Ascending aorta (tissue), 2 donors: ENCODE data around the gene HMG20A. TPM values are rescaled to one million over a fixed set of nuclear protein-coding genes. Genes with fewer than 3 reads are reported as not detected.

ENCODE experiments used
- DNase-seq, 2 donors: peaks; one replicate each; pipeline ENCODE4 v3.0.0-alpha.2; 2019; ENCODE audit warnings: low spot score in 2 of 2
- H3K27ac ChIP-seq, 2 donors: fragments of 200-600 bp; sonication (generic); one replicate each; pipeline ENCODE4 v1.5.1; 2016 to 2017; ENCODE audit warnings: mild to moderate bottlenecking in 1 of 2
- H3K27me3 ChIP-seq: fragments of 200-600 bp; sonication (generic); one replicate; pipeline ENCODE4 v1.5.1; 2017
- H3K36me3 ChIP-seq, 2 donors: fragments of 200-600 bp; sonication (generic); one replicate each; pipeline ENCODE4 v1.5.1; 2016
- H3K4me1 ChIP-seq, 2 donors: fragments of 200-600 bp; sonication (generic); one replicate each; pipeline ENCODE4 v1.5.1; 2016 to 2017; ENCODE audit warnings: mild to moderate bottlenecking in 1 of 2
- H3K4me3 ChIP-seq, 2 donors: fragments of 200-600 bp; sonication (generic); one replicate each; pipeline ENCODE4 v1.5.1; 2016 to 2017; ENCODE audit warnings: mild to moderate bottlenecking in 1 of 2
- H3K9me3 ChIP-seq, 2 donors: fragments of 200-600 bp; sonication (generic); one replicate each; pipeline ENCODE4 v1.5.1; 2016
- CTCF ChIP-seq, 3 experiments: fragments of 200-600 bp in 2 of 3; fragments of 450-650 bp in 1 of 3; sonication (generic) in 2 of 3; IDR thresholded peaks; one replicate each; pipeline ENCODE4 v1.5.1; 2016 to 2019; ENCODE audit warnings: antibody characterized with exemption in 3 of 3, mild to moderate bottlenecking in 1 of 3, moderate library complexity in 1 of 3
- intact Hi-C: fragments of 100-400 bp; cut with DNase I; formaldehyde crosslinking; loops from one replicate; pipeline ENCODE4 v1.15.1; 2023
- total RNA-seq: library from RNA; depleted of rRNA; stranded (reverse); fragments of >200 nt; gene quantifications from one replicate; pipeline ENCODE4 v1.1.0, GENCODE V29; 2016

The HMG20A gene
- total RNA-seq, 1 donor from 2014 or later: 17.7 TPM

- Histone ChIP-seq H3K9me3 (no peaks in the 10 kb centered on the region), H3K27me3 (no peaks in the 10 kb centered on the region), H3K4me1 (peaks cover 5 to 27% of the 10 kb centered on the region in 2 donors), H3K36me3 (no peaks in the 10 kb centered on the region), H3K4me3 (peak overlapping the region in 1 of 2 donors; percentile 41), H3K27ac (peak overlapping the region; percentile 81 to 85)
- intact Hi-C loops: loop anchor here (1.0 to 5.0 kb wide), 5 partner anchors 41 to 566 kb away; partner anchors contain the start of gene RCN2
- TF ChIP-seq CTCF (IDR thresholded peaks at IDR 0.05): no peak
- no peak for DNase-seq
Measured at GRCh38 chr15:77497942-77498361, 77.3 kb downstream of the HMG20A start.

GRCh38 chr15:77499087-77499760 lies 78.5 kb downstream of the HMG20A start:
- no peak overlapping the region for H3K4me3 ChIP-seq
- H3K36me3 ChIP-seq: no peaks in the 10 kb centered on the region
- H3K27me3 ChIP-seq: no peaks in the 10 kb centered on the region
- no peak for TF ChIP-seq CTCF (IDR thresholded peaks at IDR 0.05)
- peak overlapping the region in 1 of 2 donors; percentile 46 for H3K27ac ChIP-seq
- intact Hi-C loops: loop anchor here (5.0 kb wide), 3 partner anchors 42 to 567 kb away; partner anchors contain the start of gene RCN2
- no peaks in the 10 kb centered on the region for H3K9me3 ChIP-seq
- no peak for DNase-seq
- H3K4me1 ChIP-seq: peaks cover 5 to 27% of the 10 kb centered on the region in 2 donors

- H3K4me3 ChIP-seq: no peak overlapping the region
- TF ChIP-seq CTCF (IDR thresholded peaks at IDR 0.05): no peak
- intact Hi-C loops: no loop called here
- no peak overlapping the region for H3K27ac ChIP-seq
- H3K9me3 ChIP-seq: no peaks in the 10 kb centered on the region
- no peaks in the 10 kb centered on the region for H3K36me3 ChIP-seq
- DNase-seq: no peak
- H3K4me1 ChIP-seq: peaks cover 5 to 25% of the 10 kb centered on the region in 2 donors
- H3K27me3 ChIP-seq: no peaks in the 10 kb centered on the region
Measured at GRCh38 chr15:77500989-77501388, 80.3 kb downstream of the HMG20A start.

- Histone ChIP-seq H3K4me1 (peaks cover 6 to 17% of the 10 kb centered on the region in 2 donors), H3K9me3 (no peaks in the 10 kb centered on the region), H3K4me3 (no peak overlapping the region), H3K27ac (no peak overlapping the region), H3K27me3 (no peaks in the 10 kb centered on the region), H3K36me3 (no peaks in the 10 kb centered on the region)
- intact Hi-C loops: no loop called here
- TF ChIP-seq CTCF (IDR thresholded peaks at IDR 0.05): no peak
- no peak for DNase-seq
Measured at GRCh38 chr15:77502379-77503095, 81.8 kb downstream of the HMG20A start.

- TF ChIP-seq CTCF (IDR thresholded peaks at IDR 0.05): no peak
- H3K4me1 ChIP-seq: peaks cover 7 to 17% of the 10 kb centered on the region in 2 donors
- H3K9me3 ChIP-seq: no peaks in the 10 kb centered on the region
- H3K36me3 ChIP-seq: no peaks in the 10 kb centered on the region
- H3K4me3 ChIP-seq: no peak overlapping the region
- intact Hi-C loops: no loop called here
- H3K27ac ChIP-seq: no peak overlapping the region
- no peak for DNase-seq
- H3K27me3 ChIP-seq: no peaks in the 10 kb centered on the region
Measured at GRCh38 chr15:77503240-77503639, 82.6 kb downstream of the HMG20A start.
